Dendritic cell treated with granulocyte-macrophage colony-stimulating factor and Interleukin-4, amounts not matched to agents 40 ng/mL and 50 ng/mL, for 4 days (primary cell): Measurements from ENCODE around the gene WASL.
"Not testable (repeated sequence)": the region's sequence is repeated elsewhere in the genome, so short reads cannot be mapped to it uniquely, and the experiment has no call there.

Experiments used
- H3K27ac Mint-ChIP-seq: one replicate; pipeline ENCODE4 v1.8.0; 2022; ENCODE audit warnings: mild to moderate bottlenecking, mixed read lengths
- H3K27me3 Mint-ChIP-seq: one replicate; pipeline ENCODE4 v1.8.0; 2022; ENCODE audit warnings: mild to moderate bottlenecking, mixed read lengths
- H3K36me3 Mint-ChIP-seq: one replicate; pipeline ENCODE4 v1.8.0; 2022; ENCODE audit warnings: low read depth, mixed read lengths
- H3K4me1 Mint-ChIP-seq: one replicate; pipeline ENCODE4 v1.8.0; 2022; ENCODE audit warnings: low read depth, mixed read lengths
- H3K4me3 Mint-ChIP-seq: one replicate; pipeline ENCODE4 v1.8.0; 2022; ENCODE audit warnings: mild to moderate bottlenecking, moderate library complexity, mixed read lengths
- H3K9me3 Mint-ChIP-seq: one replicate; pipeline ENCODE4 v1.8.0; 2022; ENCODE audit warnings: mixed read lengths
- intact Hi-C: fragments of 100-400 bp; cut with micrococcal nuclease; formaldehyde crosslinking; loops from one replicate; pipeline ENCODE4 v1.15.0; 2022

The WASL gene

DNA sequence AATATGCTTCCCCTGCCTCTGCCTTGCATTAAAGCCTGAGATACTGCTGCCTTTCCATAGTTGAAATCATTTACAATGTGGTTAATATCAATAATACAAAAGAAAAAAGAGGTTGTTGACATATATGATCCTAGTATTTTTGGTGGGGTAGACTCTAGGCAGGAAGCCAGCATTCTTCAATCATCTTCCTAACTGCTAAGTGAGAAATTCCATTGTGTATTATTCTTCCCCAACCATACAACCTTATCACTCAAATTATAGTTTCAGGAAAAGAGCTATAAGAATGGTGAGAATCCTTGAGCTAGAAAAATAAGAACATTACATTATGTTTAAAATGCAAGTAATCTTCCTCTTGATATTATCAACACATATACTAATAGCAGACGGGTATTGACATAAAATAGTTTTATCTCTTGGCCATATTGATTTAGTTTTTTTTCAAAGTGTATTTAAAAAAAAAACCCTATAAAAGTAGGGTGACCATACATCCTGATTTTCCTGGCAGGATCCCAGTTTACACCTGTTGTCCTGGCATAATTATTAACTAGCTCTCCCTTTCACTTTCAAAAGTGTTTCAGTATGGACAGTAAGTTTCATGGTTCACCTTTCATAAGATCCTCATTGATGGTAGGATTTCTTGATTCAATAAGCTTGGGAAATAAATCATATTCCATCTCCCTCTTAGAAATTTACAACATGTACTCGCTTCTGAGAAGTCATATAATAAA lies 33.4 kb upstream of the WASL start:
- intact Hi-C loops: no loop called here
- no peaks in the 10 kb centered on the region for H3K9me3 Mint-ChIP-seq
- no peak overlapping the region for H3K4me3 Mint-ChIP-seq
- H3K4me1 Mint-ChIP-seq: no peaks in the 10 kb centered on the region
- H3K36me3 Mint-ChIP-seq: no peaks in the 10 kb centered on the region
- H3K27ac Mint-ChIP-seq: no peak overlapping the region
- H3K27me3 Mint-ChIP-seq: peaks cover 2% of the 10 kb centered on the region

DNA sequence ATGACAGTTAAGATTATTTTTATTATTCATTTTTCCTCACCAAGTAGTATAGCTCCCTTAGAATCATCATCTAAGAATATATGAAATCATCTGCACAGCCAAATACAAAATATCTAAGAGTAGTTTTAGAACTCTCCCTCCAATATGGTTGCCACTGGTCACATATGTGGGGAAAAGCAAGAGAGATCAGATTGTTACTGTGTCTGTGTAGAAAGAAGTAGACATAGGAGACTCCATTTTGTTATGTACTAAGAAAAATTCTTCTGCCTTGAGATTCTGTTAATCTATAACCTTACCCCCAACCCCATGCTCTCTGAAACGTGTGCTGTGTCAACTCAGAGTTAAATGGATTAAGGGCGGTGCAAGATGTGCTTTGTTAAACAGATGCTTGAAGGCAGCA lies 31.7 kb upstream of the WASL start:
- H3K4me1 Mint-ChIP-seq, H3K36me3 Mint-ChIP-seq, H3K27ac Mint-ChIP-seq, H3K9me3 Mint-ChIP-seq, H3K4me3 Mint-ChIP-seq, H3K27me3 Mint-ChIP-seq, intact Hi-C loops: not testable (repeated sequence)

GRCh38 chr7:123774496-123774895 lies 25.7 kb upstream of the WASL start:
- H3K9me3 Mint-ChIP-seq: no peaks in the 10 kb centered on the region
- peaks cover 11% of the 10 kb centered on the region for H3K27me3 Mint-ChIP-seq
- no peak overlapping the region for H3K27ac Mint-ChIP-seq
- no peak overlapping the region for H3K4me3 Mint-ChIP-seq
- no peaks in the 10 kb centered on the region for H3K36me3 Mint-ChIP-seq
- H3K4me1 Mint-ChIP-seq: peaks cover 17% of the 10 kb centered on the region
- intact Hi-C loops: no loop called here

GRCh38 chr7:123773481-123773880 lies 24.7 kb upstream of the WASL start:
- intact Hi-C loops: no loop called here
- Mint-ChIP-seq H3K36me3 (no peaks in the 10 kb centered on the region), H3K9me3 (no peaks in the 10 kb centered on the region), H3K27ac (no peak overlapping the region), H3K27me3 (peaks cover 11% of the 10 kb centered on the region), H3K4me3 (no peak overlapping the region), H3K4me1 (peaks cover 22% of the 10 kb centered on the region)

- Mint-ChIP-seq H3K4me1 (peaks cover 22% of the 10 kb centered on the region), H3K9me3 (no peaks in the 10 kb centered on the region), H3K27me3 (peaks cover 9% of the 10 kb centered on the region), H3K4me3 (no peak overlapping the region), H3K36me3 (no peaks in the 10 kb centered on the region), H3K27ac (no peak overlapping the region)
- intact Hi-C loops: no loop called here
Measured at GRCh38 chr7:123772652-123773051, 23.8 kb upstream of the WASL start.

DNA sequence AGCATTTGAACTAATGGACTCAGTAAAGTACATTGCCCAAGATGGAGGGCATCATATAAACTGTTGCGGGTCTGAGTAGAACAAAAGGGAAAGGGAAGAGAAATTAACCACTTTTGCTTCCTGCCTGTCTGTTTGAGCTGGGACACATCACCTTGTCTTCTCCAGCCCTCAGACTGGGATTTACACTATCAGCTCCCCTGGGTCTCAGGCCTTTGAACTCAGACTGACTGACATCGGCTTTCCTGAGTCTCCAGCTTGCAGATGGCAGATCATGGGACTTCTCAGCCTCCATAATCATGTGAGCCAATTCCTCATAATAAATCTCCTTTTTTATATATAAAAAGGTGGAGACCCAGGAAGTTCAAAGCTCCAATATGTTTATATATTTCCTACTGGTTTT lies 23.0 kb upstream of the WASL start:
- H3K36me3 Mint-ChIP-seq: no peaks in the 10 kb centered on the region
- intact Hi-C loops: no loop called here
- H3K4me1 Mint-ChIP-seq: peaks cover 22% of the 10 kb centered on the region
- H3K9me3 Mint-ChIP-seq: no peaks in the 10 kb centered on the region
- no peak overlapping the region for H3K27ac Mint-ChIP-seq
- peaks cover 9% of the 10 kb centered on the region for H3K27me3 Mint-ChIP-seq
- no peak overlapping the region for H3K4me3 Mint-ChIP-seq

DNA sequence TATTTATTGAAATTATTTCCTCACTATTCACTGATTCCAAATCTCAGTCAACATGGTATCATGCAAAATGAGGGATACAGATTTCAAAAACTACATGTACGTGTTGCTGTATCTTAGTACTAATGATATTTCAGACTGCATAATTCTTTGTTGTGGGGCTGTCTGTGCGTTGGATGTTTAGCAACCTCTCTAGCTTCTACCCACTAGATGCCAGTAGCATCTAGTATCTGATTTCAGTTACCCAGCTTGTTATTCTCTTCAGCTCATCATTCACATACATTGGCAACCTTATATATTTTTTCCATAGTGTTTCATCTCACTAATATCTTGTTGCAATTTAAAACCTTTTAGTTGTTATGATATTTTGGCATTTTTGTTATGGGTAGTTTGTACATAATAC lies 22.5 kb upstream of the WASL start:
- intact Hi-C loops: no loop called here
- H3K4me3 Mint-ChIP-seq: no peak overlapping the region
- peaks cover 22% of the 10 kb centered on the region for H3K4me1 Mint-ChIP-seq
- peaks cover 7% of the 10 kb centered on the region for H3K27me3 Mint-ChIP-seq
- no peaks in the 10 kb centered on the region for H3K36me3 Mint-ChIP-seq
- H3K9me3 Mint-ChIP-seq: no peaks in the 10 kb centered on the region
- H3K27ac Mint-ChIP-seq: no peak overlapping the region

DNA sequence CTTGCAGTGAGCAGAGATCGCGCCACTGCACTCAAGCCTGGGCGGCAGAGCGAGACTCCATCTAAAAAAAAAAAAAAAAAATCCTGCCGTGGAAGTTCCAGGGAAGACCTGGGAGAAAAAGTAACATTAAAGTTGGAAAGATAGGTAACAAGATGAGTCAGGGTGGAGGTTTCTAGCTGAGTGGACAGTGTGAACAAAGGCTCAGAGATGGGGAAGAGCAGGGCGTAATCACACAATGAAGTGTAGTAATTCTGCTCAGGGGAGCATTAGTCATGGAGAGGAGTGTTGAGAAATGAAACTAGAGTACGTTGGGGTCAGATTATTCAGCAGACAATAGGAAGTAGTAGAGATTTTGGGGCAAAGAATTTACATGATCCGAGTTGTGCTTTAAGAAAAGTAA lies 21.6 kb upstream of the WASL start:
- H3K9me3 Mint-ChIP-seq: no peaks in the 10 kb centered on the region
- H3K27me3 Mint-ChIP-seq: peaks cover 5% of the 10 kb centered on the region
- H3K4me3 Mint-ChIP-seq: peak overlapping the region; percentile 18
- H3K4me1 Mint-ChIP-seq: peaks cover 22% of the 10 kb centered on the region
- intact Hi-C loops: no loop called here
- H3K27ac Mint-ChIP-seq: peak overlapping the region; percentile 29
- no peaks in the 10 kb centered on the region for H3K36me3 Mint-ChIP-seq

DNA sequence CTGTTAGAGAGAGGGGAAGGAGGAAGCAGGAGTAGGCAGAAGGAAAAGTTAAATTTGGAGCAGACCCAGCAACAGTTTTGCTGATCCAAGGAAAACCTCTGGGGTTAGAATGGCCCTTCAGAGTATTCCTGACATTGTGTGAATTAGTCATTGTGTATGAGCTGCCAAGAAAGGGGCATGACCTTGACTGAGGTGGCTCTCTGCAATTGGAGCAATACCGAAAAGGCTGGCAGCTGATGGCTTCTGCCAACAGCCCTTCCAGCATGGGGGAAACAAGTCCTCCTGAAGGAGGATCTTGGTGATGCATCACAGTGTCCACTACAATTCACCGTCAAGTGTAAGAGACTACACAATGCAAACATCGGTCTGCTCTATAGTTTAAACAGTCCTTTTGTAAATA lies 20.6 kb upstream of the WASL start:
- H3K27ac Mint-ChIP-seq: no peak overlapping the region
- no peaks in the 10 kb centered on the region for H3K9me3 Mint-ChIP-seq
- H3K27me3 Mint-ChIP-seq: no peaks in the 10 kb centered on the region
- H3K4me1 Mint-ChIP-seq: peaks cover 22% of the 10 kb centered on the region
- intact Hi-C loops: no loop called here
- H3K36me3 Mint-ChIP-seq: no peaks in the 10 kb centered on the region
- no peak overlapping the region for H3K4me3 Mint-ChIP-seq

DNA sequence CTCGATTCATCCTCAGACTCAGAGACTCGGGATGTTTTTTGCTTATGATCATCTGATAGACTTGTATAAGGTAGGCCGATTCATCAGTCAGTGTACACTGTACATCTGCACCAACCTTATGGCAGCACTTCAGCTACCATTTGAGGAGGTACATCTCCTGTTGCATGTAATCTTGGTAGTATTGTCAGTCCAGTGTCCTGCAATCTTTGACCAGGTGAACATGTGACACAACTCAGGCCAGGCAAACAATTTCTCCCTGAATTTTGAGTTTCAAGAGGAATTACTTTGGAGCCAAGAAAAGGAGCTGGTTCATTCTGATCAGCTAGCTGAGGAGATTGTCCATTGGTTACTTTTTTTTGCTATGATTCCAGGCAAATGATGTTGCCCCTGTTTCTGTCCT lies 19.7 kb upstream of the WASL start:
- peaks cover 7% of the 10 kb centered on the region for H3K9me3 Mint-ChIP-seq
- H3K4me1 Mint-ChIP-seq: peaks cover 22% of the 10 kb centered on the region
- no peak overlapping the region for H3K4me3 Mint-ChIP-seq
- H3K27me3 Mint-ChIP-seq: peaks cover 6% of the 10 kb centered on the region
- no peaks in the 10 kb centered on the region for H3K36me3 Mint-ChIP-seq
- no peak overlapping the region for H3K27ac Mint-ChIP-seq
- intact Hi-C loops: no loop called here

DNA sequence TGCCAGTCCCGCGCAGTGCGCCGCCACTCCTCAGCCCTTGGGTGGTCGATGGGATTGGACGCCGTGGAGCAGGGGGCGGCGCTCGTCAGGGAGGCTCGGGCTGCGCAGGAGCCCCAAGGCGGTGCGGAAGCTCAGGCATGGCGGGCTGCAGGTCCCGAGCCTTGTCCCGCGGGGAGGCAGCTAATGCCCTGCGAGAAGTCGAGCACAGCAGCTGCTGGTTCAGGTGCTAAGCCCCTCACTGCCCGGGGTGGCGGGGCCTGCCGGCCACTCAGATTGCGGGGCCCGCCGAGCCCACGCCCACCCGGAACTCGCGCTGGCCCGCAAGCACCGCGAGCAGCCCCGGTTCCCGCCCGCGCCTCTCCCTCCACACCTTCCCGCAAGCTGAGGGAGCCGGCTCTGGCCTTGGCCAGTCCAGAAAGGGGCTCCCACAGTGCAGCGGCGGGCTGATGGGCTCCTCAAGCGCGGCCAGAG lies 14.4 kb upstream of the WASL start:
- intact Hi-C loops: no loop called here
- no peak overlapping the region for H3K27ac Mint-ChIP-seq
- peaks cover 10% of the 10 kb centered on the region for H3K27me3 Mint-ChIP-seq
- no peaks in the 10 kb centered on the region for H3K36me3 Mint-ChIP-seq
- peaks cover 10% of the 10 kb centered on the region for H3K9me3 Mint-ChIP-seq
- no peak overlapping the region for H3K4me3 Mint-ChIP-seq
- H3K4me1 Mint-ChIP-seq: no peaks in the 10 kb centered on the region

GRCh38 chr7:123761729-123762128 lies 12.9 kb upstream of the WASL start:
- H3K9me3 Mint-ChIP-seq: peaks cover 10% of the 10 kb centered on the region
- no peak overlapping the region for H3K27ac Mint-ChIP-seq
- H3K36me3 Mint-ChIP-seq: no peaks in the 10 kb centered on the region
- peaks cover 7% of the 10 kb centered on the region for H3K4me1 Mint-ChIP-seq
- no peak overlapping the region for H3K4me3 Mint-ChIP-seq
- intact Hi-C loops: no loop called here
- H3K27me3 Mint-ChIP-seq: peaks cover 10% of the 10 kb centered on the region

GRCh38 chr7:123757095-123757494 lies 8.3 kb upstream of the WASL start:
- Mint-ChIP-seq H3K4me1 (peaks cover 23% of the 10 kb centered on the region), H3K9me3 (no peaks in the 10 kb centered on the region), H3K4me3 (no peak overlapping the region), H3K27me3 (peaks cover 3% of the 10 kb centered on the region), H3K36me3 (no peaks in the 10 kb centered on the region), H3K27ac (no peak overlapping the region)
- intact Hi-C loops: no loop called here

GRCh38 chr7:123755338-123755737 lies 6.5 kb upstream of the WASL start:
- Mint-ChIP-seq H3K36me3 (no peaks in the 10 kb centered on the region), H3K27me3 (no peaks in the 10 kb centered on the region), H3K4me3 (no peak overlapping the region), H3K9me3 (no peaks in the 10 kb centered on the region), H3K27ac (no peak overlapping the region), H3K4me1 (peaks cover 23% of the 10 kb centered on the region)
- intact Hi-C loops: no loop called here

DNA sequence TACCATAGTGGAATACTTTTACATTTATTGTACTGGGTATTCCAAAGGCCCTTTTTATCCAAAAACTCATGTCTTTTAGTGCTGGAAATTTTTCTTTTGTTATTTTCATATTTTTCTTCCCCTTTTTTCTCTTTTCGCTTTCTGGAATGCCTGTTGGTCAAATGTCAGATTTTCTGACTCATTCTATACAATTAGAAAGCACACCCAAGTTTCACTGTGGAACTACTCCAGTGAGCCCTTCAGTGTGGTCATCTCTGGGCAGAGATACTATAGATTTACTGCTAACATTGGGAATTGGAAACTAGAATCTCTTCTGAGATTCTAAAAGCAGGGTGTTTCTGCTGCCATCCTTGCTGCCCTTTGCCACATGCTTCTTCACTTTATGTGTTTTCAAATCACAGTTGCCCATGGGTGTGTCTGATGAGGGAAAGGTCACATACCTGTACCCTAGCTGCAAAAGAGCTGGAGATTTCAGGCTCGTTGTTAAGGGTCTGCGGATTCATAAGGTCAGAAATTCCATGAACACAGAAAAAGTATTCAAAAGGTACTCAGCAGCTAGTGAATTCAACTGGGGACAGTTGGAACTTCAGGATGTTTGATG lies 5.6 kb upstream of the WASL start:
- no peaks in the 10 kb centered on the region for H3K9me3 Mint-ChIP-seq
- intact Hi-C loops: no loop called here
- H3K36me3 Mint-ChIP-seq: peaks cover 1% of the 10 kb centered on the region
- H3K27ac Mint-ChIP-seq: peak overlapping the region; percentile 64
- H3K27me3 Mint-ChIP-seq: no peaks in the 10 kb centered on the region
- no peak overlapping the region for H3K4me3 Mint-ChIP-seq
- H3K4me1 Mint-ChIP-seq: peaks cover 28% of the 10 kb centered on the region
